HL-60 (cell line): ENCODE results near the gene WDR47.
A peak's percentile ranks its signal among the peaks of the same experiment; 100 is the strongest.

Experiments
- DNase-seq, 2 experiments: peaks; one replicate each; pipeline ENCODE4 v3.0.0-alpha.2; 2010 to 2020; ENCODE audit warnings: low read depth in 1 of 2, low spot score in 1 of 2
- H3K27ac ChIP-seq: fragments of 250-450 bp; sonication (Bioruptor Pico); replicated peaks from 2 replicates; pipeline ENCODE4 v1.5.1; 2020; ENCODE audit warnings: mild to moderate bottlenecking, moderate library complexity
- H3K27me3 ChIP-seq: fragments of 250-450 bp; sonication (Bioruptor Pico); 2 replicates; pipeline ENCODE4 v1.5.1; 2021; ENCODE audit warnings: mild to moderate bottlenecking, moderate library complexity; ENCODE audit not compliant: insufficient read depth, poor library complexity, severe bottlenecking
- H3K4me3 ChIP-seq: replicated peaks from 2 replicates; pipeline ENCODE4 v1.5.1; 2011; ENCODE audit warnings: mild to moderate bottlenecking, control low read depth, low read length; ENCODE audit not compliant: insufficient read depth
- GABPA ChIP-seq: IDR thresholded peaks from 2 replicates; pipeline ENCODE4 v1.6.1; 2012; ENCODE audit warnings: low read depth
- POLR2AphosphoS5 ChIP-seq: IDR thresholded peaks from 2 replicates; pipeline ENCODE4 v1.6.1; 2012; ENCODE audit warnings: low read depth
- REST ChIP-seq: IDR thresholded peaks from 2 replicates; pipeline ENCODE4 v1.6.1; 2012; ENCODE audit warnings: low read depth; ENCODE audit not compliant: insufficient replicate concordance
- SPI1 ChIP-seq: IDR thresholded peaks from 2 replicates; pipeline ENCODE4 v1.6.1; 2012; ENCODE audit warnings: low read depth, mild to moderate bottlenecking, borderline replicate concordance
- TF ChIP-seq, protein P1 (sequence below): IDR thresholded peaks from one replicate; pipeline ENCODE4 v1.5.1; 2011; ENCODE audit warnings: low read length, control low read depth, inconsistent platforms; ENCODE audit not compliant: insufficient read depth

The WDR47 gene

DNA sequence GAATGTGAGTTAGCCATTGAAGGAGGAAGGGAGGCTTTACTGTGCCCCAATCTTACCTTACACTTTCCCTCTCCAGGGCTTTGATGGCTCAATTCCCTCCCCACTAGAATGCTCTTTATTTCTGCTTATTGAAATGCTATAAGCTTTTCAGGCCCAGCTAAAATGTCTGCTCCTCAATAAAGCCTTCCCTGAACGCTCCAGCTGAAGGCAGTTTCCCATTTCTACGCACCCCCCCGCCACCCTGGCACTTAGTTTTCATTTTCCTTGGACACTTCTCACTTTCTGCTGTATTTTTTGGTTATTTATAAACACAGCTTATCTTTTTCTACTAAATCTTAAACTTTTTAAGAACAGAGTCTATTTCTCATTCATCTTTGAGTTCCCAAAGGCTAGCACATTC lies 41.6 kb upstream of the WDR47 start:
- no peak for DNase-seq
- Histone ChIP-seq H3K27ac (peak overlapping the region; percentile 28), H3K4me3 (no peak overlapping the region), H3K27me3 (no peaks in the 10 kb centered on the region)
- TF ChIP-seq GABPA (no peak), REST (no peak), SPI1 (no peak), POLR2AphosphoS5 (no peak)
- TF ChIP-seq, protein P1, sequence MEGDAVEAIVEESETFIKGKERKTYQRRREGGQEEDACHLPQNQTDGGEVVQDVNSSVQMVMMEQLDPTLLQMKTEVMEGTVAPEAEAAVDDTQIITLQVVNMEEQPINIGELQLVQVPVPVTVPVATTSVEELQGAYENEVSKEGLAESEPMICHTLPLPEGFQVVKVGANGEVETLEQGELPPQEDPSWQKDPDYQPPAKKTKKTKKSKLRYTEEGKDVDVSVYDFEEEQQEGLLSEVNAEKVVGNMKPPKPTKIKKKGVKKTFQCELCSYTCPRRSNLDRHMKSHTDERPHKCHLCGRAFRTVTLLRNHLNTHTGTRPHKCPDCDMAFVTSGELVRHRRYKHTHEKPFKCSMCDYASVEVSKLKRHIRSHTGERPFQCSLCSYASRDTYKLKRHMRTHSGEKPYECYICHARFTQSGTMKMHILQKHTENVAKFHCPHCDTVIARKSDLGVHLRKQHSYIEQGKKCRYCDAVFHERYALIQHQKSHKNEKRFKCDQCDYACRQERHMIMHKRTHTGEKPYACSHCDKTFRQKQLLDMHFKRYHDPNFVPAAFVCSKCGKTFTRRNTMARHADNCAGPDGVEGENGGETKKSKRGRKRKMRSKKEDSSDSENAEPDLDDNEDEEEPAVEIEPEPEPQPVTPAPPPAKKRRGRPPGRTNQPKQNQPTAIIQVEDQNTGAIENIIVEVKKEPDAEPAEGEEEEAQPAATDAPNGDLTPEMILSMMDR: no peak

DNA sequence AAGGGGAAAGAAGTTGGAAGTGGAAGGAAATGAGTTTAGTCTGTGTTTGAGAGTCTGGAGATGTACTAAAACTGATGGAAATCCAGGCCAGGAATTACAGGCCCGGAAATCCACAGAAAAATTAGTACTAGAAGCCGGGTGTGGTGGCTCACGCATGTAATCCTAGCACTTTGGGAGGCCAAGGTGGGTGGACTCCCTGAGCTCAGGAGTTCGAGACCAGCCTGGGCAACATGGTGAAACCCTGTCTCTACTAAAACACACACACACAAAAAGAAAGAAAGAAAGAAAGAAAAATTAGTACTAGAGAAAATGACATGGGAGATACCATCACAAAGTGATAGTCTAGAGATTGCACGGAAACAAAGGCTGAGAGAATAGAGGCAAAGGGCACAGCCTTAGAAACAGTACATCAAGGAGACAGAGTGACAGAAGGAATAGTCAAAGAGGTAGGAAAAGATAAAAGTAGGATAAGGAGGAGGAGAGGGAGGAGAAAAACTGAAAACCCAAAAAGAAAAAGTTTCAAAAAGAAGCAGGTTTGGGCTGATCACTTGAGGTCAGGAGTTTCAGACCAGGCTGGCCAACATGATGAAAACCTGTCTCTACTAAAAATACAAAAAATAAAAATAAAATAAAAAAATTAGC lies 38.7 kb upstream of the WDR47 start:
- no peak overlapping the region for H3K4me3 ChIP-seq
- no peaks in the 10 kb centered on the region for H3K27me3 ChIP-seq
- no peak overlapping the region for H3K27ac ChIP-seq
- TF ChIP-seq REST: no peak
- no peak for TF ChIP-seq POLR2AphosphoS5
- no peak for TF ChIP-seq SPI1
- TF ChIP-seq GABPA: no peak
- TF ChIP-seq, protein P1: no peak
- no peak for DNase-seq

- no peak for DNase-seq
Observed at GRCh38 chr1:109079240-109079622, 37.3 kb upstream of the WDR47 start.

More at GRCh38 chr1:109079240-109079622, 37.3 kb upstream of the WDR47 start:
- Histone ChIP-seq H3K27ac (no peak overlapping the region), H3K4me3 (no peak overlapping the region), H3K27me3 (no peaks in the 10 kb centered on the region)
- no peak for TF ChIP-seq SPI1
- TF ChIP-seq REST: no peak
- TF ChIP-seq POLR2AphosphoS5: no peak
- TF ChIP-seq, protein P1: no peak
